HG03520 (cell line): ENCODE measurements around the gene EIF4G2.

ENCODE experiments used
- ATAC-seq: cut with Tn5 transposase; IDR thresholded peaks from one replicate; pipeline ENCODE4 v1.9.1; 2021; ENCODE audit warnings: mild to moderate bottlenecking, moderate library complexity; ENCODE audit not compliant: unreplicated experiment

The EIF4G2 gene

GRCh38 chr11:10777806-10778205 lies 30.9 kb downstream of the EIF4G2 start:
- no peak for ATAC-seq

- no peak for ATAC-seq
These were observed 31.3 kb downstream of the EIF4G2 start for GRCh38 chr11:10777393-10777793.

GRCh38 chr11:10774811-10775210 lies 33.9 kb downstream of the EIF4G2 start:
- ATAC-seq, result no peak

- no peak for ATAC-seq
These were observed 37.3 kb downstream of the EIF4G2 start for GRCh38 chr11:10771457-10771856.

- no peak for ATAC-seq
These were observed 38.0 kb downstream of the EIF4G2 start for GRCh38 chr11:10770626-10771254.

GRCh38 chr11:10764412-10764811 lies 44.3 kb downstream of the EIF4G2 start:
- no peak for ATAC-seq

GRCh38 chr11:10763766-10764165 lies 45.0 kb downstream of the EIF4G2 start:
- no peak for ATAC-seq

GRCh38 chr11:10762913-10763421 lies 45.8 kb downstream of the EIF4G2 start:
- ATAC-seq, result no peak

GRCh38 chr11:10762185-10762584 lies 46.5 kb downstream of the EIF4G2 start:
- peak; percentile 76 for ATAC-seq

- ATAC-seq, result no peak
These were observed 47.5 kb downstream of the EIF4G2 start for GRCh38 chr11:10761085-10761698.

GRCh38 chr11:10758957-10759356 lies 49.8 kb downstream of the EIF4G2 start:
- no peak for ATAC-seq

- no peak for ATAC-seq
These were observed 56.2 kb downstream of the EIF4G2 start for GRCh38 chr11:10752486-10752885.

GRCh38 chr11:10752061-10752460 lies 56.7 kb downstream of the EIF4G2 start:
- no peak for ATAC-seq

GRCh38 chr11:10751581-10751940 lies 57.2 kb downstream of the EIF4G2 start:
- no peak for ATAC-seq

GRCh38 chr11:10750838-10751580 lies 57.7 kb downstream of the EIF4G2 start, which contains the start of gene CTR9:
Gene CTR9, plus strand, starts transcription at chr11:10751246. Its CDS starts 167 bp downstream, at chr11:10751413.
- peak; percentile 88 for ATAC-seq

- no peak for ATAC-seq
These were observed 59.2 kb downstream of the EIF4G2 start for GRCh38 chr11:10749476-10749875.

- ATAC-seq, result no peak
These were observed 61.0 kb downstream of the EIF4G2 start for GRCh38 chr11:10747733-10748132.
